ENCODE results near the gene REP15. TPM values are rescaled to one million over a fixed set of nuclear protein-coding genes. Genes with fewer than 3 reads are reported as not detected.
"Not testable (repeated sequence)": the region's sequence is repeated elsewhere in the genome, so short reads cannot be mapped to it uniquely, and the experiment has no call there.

REP15 gene
- polyA plus RNA-seq, 3 donors: 2.5 to 2.9 (median 2.8) TPM

DNA sequence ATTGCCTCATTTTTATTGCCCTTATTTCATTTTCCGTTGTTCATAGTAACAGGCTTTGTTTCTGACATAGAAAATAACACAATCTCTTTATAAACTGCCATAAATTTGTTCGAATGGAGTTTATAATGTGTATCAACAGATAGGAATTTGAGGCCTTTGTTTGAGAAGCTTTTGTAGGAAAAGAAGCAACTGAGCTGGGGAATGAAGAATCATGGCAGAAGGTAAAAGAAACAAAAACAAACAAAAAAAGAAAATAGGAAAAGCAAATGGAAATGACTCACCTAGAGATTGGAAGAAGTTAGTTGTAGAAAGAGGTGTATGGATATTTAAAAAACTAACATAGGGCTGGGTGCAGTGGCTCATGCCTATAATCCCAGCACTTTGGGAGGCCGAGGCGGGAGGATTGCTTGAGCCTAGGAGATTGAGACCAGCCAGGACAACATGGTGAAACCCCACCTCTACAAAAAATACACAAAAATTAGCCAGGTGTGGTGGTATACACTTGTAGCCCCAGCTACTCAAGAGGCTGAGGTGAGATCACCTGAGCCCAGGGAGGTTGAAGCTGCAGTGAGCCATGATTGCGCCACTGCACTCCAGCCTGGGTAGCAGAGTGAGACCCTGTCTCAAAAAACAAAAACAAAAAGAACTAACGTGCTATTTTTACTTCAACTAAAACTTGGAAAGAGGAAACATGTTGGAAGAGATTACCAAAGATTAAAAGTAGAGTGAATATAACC lies 523 bp upstream of the REP15 start:
- no peak for DNase-seq (ENCODE audit: low read depth in 3 of 3, low spot score in 2 of 3)

DNA sequence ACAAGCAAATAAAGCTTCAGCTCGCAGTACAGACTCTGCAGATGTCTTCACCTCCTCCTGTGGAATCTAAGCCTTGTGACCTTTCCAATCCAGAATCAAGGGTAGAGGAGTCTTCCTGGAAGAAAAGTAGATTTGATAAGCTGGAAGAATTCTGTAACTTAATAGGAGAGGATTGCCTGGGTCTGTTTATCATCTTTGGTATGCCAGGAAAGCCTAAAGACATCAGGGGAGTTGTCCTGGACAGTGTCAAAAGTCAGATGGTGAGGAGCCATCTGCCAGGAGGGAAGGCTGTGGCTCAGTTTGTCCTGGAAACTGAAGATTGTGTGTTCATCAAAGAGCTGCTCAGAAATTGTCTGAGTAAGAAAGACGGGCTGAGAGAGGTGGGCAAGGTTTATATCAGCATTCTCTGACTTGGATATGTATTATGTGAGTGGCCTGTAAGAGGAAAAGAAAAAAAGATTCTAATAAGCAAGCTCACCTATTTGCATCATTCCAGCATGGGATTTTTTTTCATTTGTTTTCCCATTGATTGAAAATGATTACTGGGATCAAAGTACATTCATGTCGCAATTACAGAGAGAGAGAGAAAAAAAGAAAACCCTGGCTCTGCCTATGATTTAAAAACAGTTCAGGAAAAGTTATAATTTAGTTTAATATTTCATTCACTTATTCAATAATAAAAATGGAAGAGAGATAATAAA lies 767 bp downstream of the REP15 start:
- DNase-seq (ENCODE audit: low read depth in 3 of 3, low spot score in 2 of 3): no peak

DNA sequence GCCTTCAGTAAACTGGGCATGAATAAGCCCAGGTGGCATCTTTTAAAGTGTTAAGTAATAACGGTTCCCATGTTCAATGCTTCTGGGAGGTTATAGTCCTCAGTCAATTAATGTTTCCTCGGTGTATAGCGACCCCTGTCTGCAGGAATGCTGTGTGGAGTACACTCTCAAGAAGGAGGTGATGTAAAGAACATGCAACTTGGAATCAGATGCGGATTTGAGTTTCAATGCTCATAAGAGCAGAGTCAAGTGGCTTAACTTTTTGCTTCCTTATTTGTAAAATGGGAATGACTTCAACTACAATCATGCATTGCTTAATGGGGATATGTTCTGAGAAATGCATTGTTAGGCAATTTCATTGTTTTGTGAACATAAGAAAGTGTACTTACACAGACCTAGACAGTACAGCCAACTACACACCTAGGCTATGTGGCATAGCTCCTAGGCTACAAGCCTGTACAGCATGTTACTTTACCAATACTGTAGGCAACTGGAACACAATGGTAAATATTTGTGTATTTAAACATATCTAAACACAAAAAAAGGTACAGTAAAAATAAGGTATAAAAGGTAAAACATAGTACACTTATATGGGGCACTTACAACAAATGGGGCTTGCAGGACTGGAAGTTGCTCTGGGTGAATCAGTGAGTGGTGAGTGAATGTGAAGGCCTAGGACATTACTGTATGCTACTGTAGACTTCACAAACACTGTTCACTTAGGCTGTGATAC lies 7.6 kb downstream of the REP15 start:
- peak; percentile 54 to 66 (median 65) for DNase-seq (ENCODE audit: low read depth in 3 of 3, low spot score in 2 of 3)

GRCh38 chr12:27705263-27705662 lies 9.0 kb downstream of the REP15 start:
- DNase-seq (ENCODE audit: low read depth in 3 of 3, low spot score in 2 of 3): no peak

- DNase-seq (ENCODE audit: low read depth in 3 of 3, low spot score in 2 of 3): no peak
These were observed 11.0 kb downstream of the REP15 start for GRCh38 chr12:27707216-27707615.

DNA sequence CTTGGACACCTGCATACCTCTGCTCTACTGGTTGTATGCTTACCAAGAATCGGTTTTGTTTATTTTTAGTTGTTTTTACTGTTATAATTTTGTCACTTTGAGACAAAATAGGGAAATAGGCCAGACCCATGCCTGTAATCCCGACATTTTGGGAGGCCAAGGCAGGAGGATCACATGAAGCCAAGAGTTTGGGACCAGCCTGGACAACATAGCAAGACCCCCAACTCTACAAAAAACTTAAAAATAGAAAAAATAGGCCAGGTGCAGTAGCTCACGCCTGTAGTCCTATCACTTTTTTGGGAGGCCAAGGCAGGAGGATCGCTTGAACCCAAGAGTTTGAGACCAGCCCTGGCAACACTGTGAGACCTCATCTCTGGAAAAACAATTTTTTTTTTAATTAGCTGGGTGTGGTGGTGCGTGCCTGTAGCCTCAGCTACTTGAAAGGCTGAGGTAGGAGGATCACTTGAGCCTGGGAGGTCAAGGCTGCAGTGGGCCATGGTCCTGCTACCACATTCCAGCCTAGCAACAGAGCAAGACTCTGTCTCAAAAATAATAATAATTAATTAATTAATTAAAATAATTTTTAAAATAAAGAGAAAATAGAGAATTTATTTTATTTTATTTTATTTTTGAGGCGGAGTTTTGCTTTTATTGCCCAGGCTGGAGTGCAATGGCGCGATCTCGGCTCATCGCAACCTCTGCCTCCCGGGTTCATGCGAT lies 13.1 kb downstream of the REP15 start:
- DNase-seq (ENCODE audit: low read depth in 3 of 3, low spot score in 2 of 3): no peak

GRCh38 chr12:27709932-27710591 lies 13.8 kb downstream of the REP15 start:
- peak in 2 of 3 donors; percentile 51 to 57 for DNase-seq (ENCODE audit: low read depth in 3 of 3, low spot score in 2 of 3)

DNA sequence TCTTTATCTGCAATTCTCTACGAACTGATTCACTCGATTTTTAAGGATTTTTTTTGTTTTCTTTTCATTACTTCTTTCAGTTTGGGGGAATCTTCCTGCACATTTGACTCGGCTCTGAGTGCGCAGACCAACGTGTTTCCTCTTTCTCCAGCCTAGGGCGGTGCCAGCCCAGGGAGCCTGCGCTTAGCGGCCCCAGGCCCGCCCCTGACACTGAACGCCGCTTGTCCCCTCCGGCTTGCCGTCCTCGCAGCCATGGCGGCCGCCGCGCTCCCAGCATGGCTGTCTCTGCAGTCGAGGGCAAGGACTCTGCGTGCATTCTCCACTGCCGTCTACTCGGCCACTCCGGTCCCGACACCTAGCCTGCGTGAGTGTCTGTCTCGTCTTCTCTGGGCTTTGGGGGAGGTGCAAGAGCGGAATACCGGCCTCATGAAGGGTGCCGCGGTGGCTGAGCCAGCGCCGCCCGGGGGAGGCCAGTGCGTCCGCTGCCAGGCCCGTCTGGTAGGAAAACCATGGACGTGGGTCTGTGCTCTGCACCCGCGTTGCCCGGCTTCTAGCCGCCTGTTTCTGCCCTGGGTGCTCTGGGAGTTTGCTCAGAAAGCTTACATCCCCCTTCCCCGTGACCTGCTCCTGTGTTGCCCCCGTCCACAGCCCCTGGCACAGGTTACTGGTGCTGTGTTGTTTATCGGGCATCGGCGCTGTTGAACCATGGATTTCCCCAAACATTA lies 14.5 kb downstream of the REP15 start, which contains the start of gene MRPS35:
TSS of gene MRPS35 (plus strand) at position 241 of the 725 bp plus-strand sequence. CDS start at position 253, 12 bp downstream.
- DNase-seq (ENCODE audit: low read depth in 3 of 3, low spot score in 2 of 3): peak; percentile 79 to 85 (median 79)

- no peak for DNase-seq (ENCODE audit: low read depth in 3 of 3, low spot score in 2 of 3)
These were observed 15.1 kb downstream of the REP15 start for GRCh38 chr12:27711317-27711682.

DNA sequence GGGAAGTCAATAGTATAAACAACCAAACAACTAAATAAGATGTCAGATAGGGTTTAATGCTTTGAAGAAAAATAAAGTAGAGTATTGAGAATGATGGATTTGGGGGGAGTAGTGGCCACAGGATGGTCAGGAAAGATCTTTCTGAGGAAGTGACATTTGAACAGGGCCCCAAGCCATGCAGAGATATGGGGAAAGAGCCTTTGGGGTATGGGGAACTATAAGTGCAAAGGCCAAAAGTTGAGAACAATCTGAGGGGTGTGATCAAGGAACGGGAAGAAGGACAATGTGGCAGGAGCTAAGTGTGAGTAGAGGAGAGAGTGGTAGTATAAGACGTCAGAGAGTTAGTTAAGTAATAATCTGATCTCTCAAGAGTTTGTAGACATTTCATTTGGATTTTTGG lies 15.7 kb downstream of the REP15 start:
- DNase-seq (ENCODE audit: low read depth in 3 of 3, low spot score in 2 of 3): no peak

DNA sequence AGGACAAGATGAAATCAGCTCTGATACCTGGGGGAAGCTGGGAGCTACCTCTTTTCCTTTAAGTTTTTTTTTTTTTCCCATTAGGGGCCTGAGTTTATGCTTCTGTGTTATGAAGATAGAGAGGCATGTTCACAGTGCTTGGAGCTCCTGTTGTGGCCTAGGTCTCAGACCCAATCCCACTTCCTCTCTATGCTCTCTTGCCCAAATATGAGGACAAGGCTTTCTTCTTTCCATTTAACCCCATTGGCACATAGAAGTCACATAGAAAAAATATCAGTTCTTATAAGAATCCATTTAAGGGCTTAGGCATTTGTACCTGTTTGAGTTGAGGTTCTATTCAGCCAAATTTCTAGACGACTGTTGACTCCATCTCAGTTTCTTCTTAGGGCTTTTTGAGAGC lies 27.0 kb downstream of the REP15 start:
- DNase-seq (ENCODE audit: low read depth in 3 of 3, low spot score in 2 of 3): no peak

GRCh38 chr12:27730097-27730588 lies 33.9 kb downstream of the REP15 start:
- DNase-seq (ENCODE audit: low read depth in 3 of 3, low spot score in 2 of 3): no peak

DNA sequence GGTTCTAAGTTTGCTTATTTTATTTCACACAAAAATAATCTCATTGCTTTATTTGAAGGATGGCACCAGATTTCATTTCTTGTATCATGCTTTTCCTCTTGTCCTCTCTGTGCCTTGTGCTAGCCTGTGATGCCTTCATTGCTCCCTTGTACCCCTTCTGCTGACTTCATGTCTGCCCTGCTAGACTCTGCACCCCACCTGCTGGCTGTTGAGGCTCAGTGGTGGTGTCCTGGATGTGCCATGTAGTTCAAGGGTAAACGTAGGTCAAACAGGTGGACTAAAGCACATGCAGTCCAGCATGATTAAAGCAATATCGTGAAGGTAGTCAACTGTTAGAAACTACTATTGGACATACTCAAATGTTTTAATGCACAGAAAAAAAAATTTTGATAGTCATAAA lies 36.0 kb downstream of the REP15 start:
- no peak for DNase-seq (ENCODE audit: low read depth in 3 of 3, low spot score in 2 of 3)

- no peak for DNase-seq (ENCODE audit: low read depth in 3 of 3, low spot score in 2 of 3)
These were observed 36.9 kb downstream of the REP15 start for GRCh38 chr12:27733052-27733656.

DNA sequence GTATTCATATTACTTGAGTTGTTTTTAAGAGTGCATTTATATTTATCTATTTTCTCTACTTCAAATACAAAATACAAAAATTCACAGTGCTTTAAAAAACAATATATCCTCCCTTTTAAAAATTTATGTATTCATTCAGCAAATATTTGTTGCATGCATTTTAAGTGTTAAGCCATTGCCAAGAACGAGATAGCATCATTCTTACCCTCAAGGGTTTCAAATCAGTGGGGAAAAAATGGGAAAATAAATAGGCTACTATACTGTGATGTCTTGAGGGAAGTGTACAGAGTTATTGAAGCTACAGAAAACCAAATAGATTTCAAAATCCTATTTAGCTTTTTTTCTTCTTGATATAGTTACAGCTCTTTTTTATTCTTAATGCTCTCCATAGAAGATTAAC lies 37.5 kb downstream of the REP15 start:
- no peak for DNase-seq (ENCODE audit: low read depth in 3 of 3, low spot score in 2 of 3)

DNA sequence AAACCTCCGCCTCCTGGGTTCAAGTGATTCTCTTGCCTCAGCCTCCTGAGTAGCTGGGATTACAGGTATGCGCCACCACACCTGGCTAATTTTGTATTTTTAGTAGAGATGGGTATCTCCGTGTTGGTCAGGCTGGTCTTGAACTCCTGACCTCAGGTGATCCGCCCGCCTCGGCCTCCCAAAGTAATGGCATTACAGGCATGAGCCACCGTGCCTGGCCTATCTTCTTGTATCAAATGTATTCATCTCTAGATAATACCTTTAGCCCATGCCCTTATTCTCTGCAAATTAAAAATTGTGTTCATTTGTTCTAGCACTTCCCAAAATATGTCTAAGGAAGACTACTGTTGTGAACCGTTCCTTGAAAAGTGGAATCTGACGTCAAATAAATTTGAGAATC lies 38.1 kb downstream of the REP15 start:
- DNase-seq (ENCODE audit: low read depth in 3 of 3, low spot score in 2 of 3): not testable (repeated sequence)

GRCh38 chr12:27743601-27744000 lies 47.4 kb downstream of the REP15 start:
- no peak for DNase-seq (ENCODE audit: low read depth in 3 of 3, low spot score in 2 of 3)

DNA sequence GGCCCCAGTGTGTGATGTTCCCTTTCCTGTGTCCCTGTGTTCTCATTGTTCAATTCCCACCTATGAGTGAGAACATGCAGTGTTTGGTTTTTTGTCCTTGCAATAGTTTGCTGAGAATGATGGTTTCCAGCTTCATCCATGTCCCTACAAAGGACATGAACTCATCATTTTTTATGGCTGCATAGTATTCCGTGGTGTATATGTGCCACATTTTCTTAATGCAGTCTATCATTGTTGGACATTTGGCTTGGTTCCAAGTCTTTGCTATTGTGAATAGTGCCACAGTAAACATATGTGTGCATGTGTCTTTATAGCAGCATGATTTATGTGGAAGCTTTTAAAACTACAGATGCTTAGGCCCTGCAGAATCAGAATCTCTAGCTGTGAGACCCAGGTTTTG lies 49.5 kb downstream of the REP15 start:
- not testable (repeated sequence) for DNase-seq (ENCODE audit: low read depth in 3 of 3, low spot score in 2 of 3)

Measured in right renal cortex interstitium (tissue), 3 donors.